Measurements from ENCODE around the gene NUDT3.

The NUDT3 gene

GRCh38 chr6:34392497-34393190, at the start of gene NUDT3:
TSS of gene NUDT3 (minus strand) at chr6:34392669. CDS start at chr6:34392362, 307 bp downstream.
- peak; percentile 90 for DNase-seq (ENCODE audit: low read depth)
- H3K4me3 ChIP-seq (ENCODE audit: low read length), result peak within 1 kb of the TSS; percentile 65
- TF ChIP-seq CTCF (IDR thresholded peaks at IDR 0.05; ENCODE audit: insufficient read depth, low read depth, low read length, missing control alignments), result peak; percentile 66

GRCh38 chr6:34441526-34441925, 49.1 kb upstream of the NUDT3 start:
- DNase-seq (ENCODE audit: low read depth), result no peak
- TF ChIP-seq CTCF (IDR thresholded peaks at IDR 0.05; ENCODE audit: insufficient read depth, low read depth, low read length, missing control alignments), result no peak
- H3K4me3 ChIP-seq (ENCODE audit: low read length), result no peak overlapping the region

- DNase-seq (ENCODE audit: low read depth), result no peak
- no peak for TF ChIP-seq CTCF (IDR thresholded peaks at IDR 0.05; ENCODE audit: insufficient read depth, low read depth, low read length, missing control alignments)
- no peak overlapping the region for H3K4me3 ChIP-seq (ENCODE audit: low read length)
These were observed 47.0 kb upstream of the NUDT3 start for GRCh38 chr6:34439442-34439841.

- TF ChIP-seq CTCF (IDR thresholded peaks at IDR 0.05; ENCODE audit: insufficient read depth, low read depth, low read length, missing control alignments), result no peak
- DNase-seq (ENCODE audit: low read depth), result no peak
These were observed 46.2 kb upstream of the NUDT3 start for GRCh38 chr6:34438705-34439104.

GRCh38 chr6:34437644-34437970, 45.1 kb upstream of the NUDT3 start:
- no peak for DNase-seq (ENCODE audit: low read depth)
- no peak overlapping the region for H3K4me3 ChIP-seq (ENCODE audit: low read length)
- TF ChIP-seq CTCF (IDR thresholded peaks at IDR 0.05; ENCODE audit: insufficient read depth, low read depth, low read length, missing control alignments), result no peak

More at GRCh38 chr6:34438705-34439104, 46.2 kb upstream of the NUDT3 start:
- no peak overlapping the region for H3K4me3 ChIP-seq (ENCODE audit: low read length)

- TF ChIP-seq CTCF (IDR thresholded peaks at IDR 0.05; ENCODE audit: insufficient read depth, low read depth, low read length, missing control alignments), result no peak
- H3K4me3 ChIP-seq (ENCODE audit: low read length), result no peak overlapping the region
- no peak for DNase-seq (ENCODE audit: low read depth)
These were observed 44.6 kb upstream of the NUDT3 start for GRCh38 chr6:34436803-34437643.
